SK-N-SH treated with all-trans-retinoic acid at 6 μM for 48 hours (cell line): ENCODE data around the gene OBSL1.

Source experiments
- ARNTL ChIP-seq: fragments of 450-650 bp; formaldehyde crosslinking; IDR thresholded peaks from 2 replicates; pipeline ENCODE4 v1.5.0; 2020; ENCODE audit warnings: low read depth, mild to moderate bottlenecking, moderate library complexity, borderline replicate concordance
- BACH2 ChIP-seq: fragments of 250-450 bp; sonication (Bioruptor Pico); IDR thresholded peaks from 2 replicates; pipeline ENCODE4 v1.9.0; 2021; ENCODE audit warnings: mild to moderate bottlenecking, borderline replicate concordance
- PATZ1 ChIP-seq: fragments of 250-450 bp; sonication (Bioruptor Pico); IDR thresholded peaks from 2 replicates; pipeline ENCODE4 v1.8.0; 2020; ENCODE audit warnings: mild to moderate bottlenecking, moderate library complexity, borderline replicate concordance
- SNAI2 ChIP-seq: fragments of 250-450 bp; sonication (Bioruptor Pico); IDR thresholded peaks from 2 replicates; pipeline ENCODE4 v1.5.0; 2020; ENCODE audit warnings: mild to moderate bottlenecking, moderate library complexity
- TCF4 ChIP-seq: fragments of 250-450 bp; sonication (Bioruptor Pico); IDR thresholded peaks from 2 replicates; pipeline ENCODE4 v1.8.0; 2021; ENCODE audit warnings: mild to moderate bottlenecking, moderate library complexity, borderline replicate concordance
- ZFP3 ChIP-seq: fragments of 250-450 bp; sonication (Bioruptor Pico); IDR thresholded peaks from 2 replicates; pipeline ENCODE4 v1.5.0; 2020; ENCODE audit warnings: mild to moderate bottlenecking, moderate library complexity
- ZNF565 ChIP-seq: fragments of 450-650 bp; formaldehyde crosslinking; conservative IDR thresholded peaks from 2 replicates; pipeline ENCODE4 v1.5.0; 2020; ENCODE audit warnings: low read depth, mild to moderate bottlenecking, moderate library complexity
- ZNF70 ChIP-seq: fragments of 450-650 bp; formaldehyde crosslinking; IDR thresholded peaks from 2 replicates; pipeline ENCODE4 v1.5.0; 2020; ENCODE audit warnings: mild to moderate bottlenecking, moderate library complexity

- TF ChIP-seq ZNF70 (CRISPR knock-in tag) (no peak), PATZ1 (CRISPR knock-in tag) (no peak), TCF4 (no peak), SNAI2 (CRISPR knock-in tag) (no peak), ZNF565 (CRISPR knock-in tag) (no peak), ZFP3 (CRISPR knock-in tag) (no peak), BACH2 (CRISPR knock-in tag) (no peak), ARNTL (CRISPR knock-in tag) (no peak)
Observed at GRCh38 chr2:219565130-219566080, 5.9 kb downstream of the OBSL1 start.
